ENCODE measurements around the gene GABRP. TPM values are rescaled to one million over a fixed set of nuclear protein-coding genes. Genes with fewer than 3 reads are reported as not detected.
A peak's percentile ranks its signal among the peaks of the same experiment; 100 is the strongest.

The GABRP gene
- total RNA-seq, 1 donor, result under 0.01 TPM

DNA sequence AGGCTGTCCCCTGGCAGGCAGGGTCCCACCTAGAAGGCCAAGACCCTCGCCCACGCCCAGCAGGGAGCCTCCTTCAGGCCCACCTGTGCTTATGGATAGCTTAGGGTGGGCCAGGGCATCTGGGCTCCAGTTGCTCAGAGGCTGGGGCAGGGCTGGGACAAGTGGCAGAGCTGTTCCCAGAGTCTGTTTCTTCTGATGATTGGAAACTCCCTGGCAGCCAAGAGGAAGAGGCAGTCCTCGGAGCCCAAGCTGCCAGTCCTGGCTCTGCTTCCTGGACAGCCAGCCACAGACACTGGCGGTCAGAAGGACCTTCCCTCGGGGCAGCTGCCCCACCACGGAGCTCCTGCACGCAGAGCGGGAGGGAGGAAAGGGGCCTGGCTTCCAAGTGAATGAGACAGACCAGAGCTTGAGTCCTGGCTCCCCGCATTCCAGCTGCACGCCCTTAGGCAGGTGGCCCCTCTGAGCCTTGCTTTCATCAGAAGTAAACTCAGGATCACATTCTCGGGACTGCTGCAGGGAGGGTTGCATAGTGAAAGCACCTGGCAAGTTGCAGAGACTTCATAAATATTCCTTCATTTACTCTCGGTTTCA is 37.9 kb upstream of the GABRP start:
- Histone ChIP-seq H3K9me3 (ENCODE audit: low read depth, low read length) (no peaks in the 10 kb centered on the region), H3K4me3 (ENCODE audit: insufficient read depth, low read length) (peak overlapping the region; percentile 25), H3K4me2 (ENCODE audit: insufficient read depth, low read length) (peak overlapping the region; percentile 75), H3K4me1 (ENCODE audit: insufficient read depth, low read length) (peaks cover 6% of the 10 kb centered on the region), H3K27me3 (ENCODE audit: insufficient read depth, low read length) (peaks cover 6% of the 10 kb centered on the region), H3K36me3 (ENCODE audit: insufficient read depth, low read length) (no peaks in the 10 kb centered on the region), H4K20me1 (ENCODE audit: insufficient read depth, low read length) (no peaks in the 10 kb centered on the region), H3K79me2 (ENCODE audit: insufficient read depth, low read length) (no peaks in the 10 kb centered on the region), H2AFZ (ENCODE audit: low read length) (no peak overlapping the region), H3K27ac (ENCODE audit: low read depth, low read length) (no peak overlapping the region)
- peak; percentile 80 for DNase-seq (ENCODE audit: insufficient read length, low spot score, missing footprints)
- TF ChIP-seq, protein P1, sequence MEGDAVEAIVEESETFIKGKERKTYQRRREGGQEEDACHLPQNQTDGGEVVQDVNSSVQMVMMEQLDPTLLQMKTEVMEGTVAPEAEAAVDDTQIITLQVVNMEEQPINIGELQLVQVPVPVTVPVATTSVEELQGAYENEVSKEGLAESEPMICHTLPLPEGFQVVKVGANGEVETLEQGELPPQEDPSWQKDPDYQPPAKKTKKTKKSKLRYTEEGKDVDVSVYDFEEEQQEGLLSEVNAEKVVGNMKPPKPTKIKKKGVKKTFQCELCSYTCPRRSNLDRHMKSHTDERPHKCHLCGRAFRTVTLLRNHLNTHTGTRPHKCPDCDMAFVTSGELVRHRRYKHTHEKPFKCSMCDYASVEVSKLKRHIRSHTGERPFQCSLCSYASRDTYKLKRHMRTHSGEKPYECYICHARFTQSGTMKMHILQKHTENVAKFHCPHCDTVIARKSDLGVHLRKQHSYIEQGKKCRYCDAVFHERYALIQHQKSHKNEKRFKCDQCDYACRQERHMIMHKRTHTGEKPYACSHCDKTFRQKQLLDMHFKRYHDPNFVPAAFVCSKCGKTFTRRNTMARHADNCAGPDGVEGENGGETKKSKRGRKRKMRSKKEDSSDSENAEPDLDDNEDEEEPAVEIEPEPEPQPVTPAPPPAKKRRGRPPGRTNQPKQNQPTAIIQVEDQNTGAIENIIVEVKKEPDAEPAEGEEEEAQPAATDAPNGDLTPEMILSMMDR (IDR thresholded peaks at IDR 0.05; ENCODE audit: extremely low read depth, low read depth, low read length), result no peak

DNA sequence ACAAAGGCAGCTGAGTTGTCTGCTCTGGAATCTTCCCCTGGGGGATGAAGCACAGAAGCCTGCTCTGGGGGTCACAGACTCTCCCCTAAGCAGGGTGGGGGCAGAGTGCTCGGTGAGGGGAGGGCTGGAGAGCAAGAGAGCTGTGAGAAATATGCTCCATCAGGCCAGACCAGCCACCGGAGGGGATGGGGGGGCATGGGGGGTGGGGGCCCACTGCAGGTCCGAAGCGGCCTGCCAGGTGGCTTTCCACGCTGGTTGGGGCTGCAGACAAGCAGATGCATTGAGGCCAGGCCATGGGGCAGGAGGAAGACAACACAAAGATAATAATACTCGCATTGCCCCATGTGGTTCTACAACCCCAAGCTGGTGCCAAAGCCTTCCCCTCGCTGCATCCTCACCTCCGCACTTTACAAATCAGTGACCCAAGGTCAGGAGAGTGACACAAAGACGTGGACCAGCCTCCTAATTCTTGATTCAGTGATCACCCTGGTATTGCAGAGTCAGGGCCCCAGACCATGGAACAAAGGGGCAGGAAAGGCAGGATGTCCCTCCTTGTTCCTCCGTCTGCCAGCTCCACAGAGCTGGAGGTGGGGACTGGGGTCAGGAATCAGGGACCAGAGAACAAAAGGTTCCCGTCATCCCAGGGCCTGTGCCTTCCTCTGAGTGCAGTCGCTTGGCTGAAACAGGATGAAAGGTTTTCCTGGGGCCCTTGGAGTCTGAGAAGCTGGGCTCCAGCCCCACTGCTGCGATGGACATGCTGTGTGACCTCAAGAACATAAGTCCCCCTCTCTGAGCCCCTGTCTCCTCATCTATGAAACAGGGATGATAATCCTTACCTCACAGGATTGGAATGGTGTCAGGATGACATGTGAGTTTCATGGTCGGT is 37.2 kb upstream of the GABRP start:
- no peak overlapping the region for H2AFZ ChIP-seq (ENCODE audit: low read length)
- H3K4me3 ChIP-seq (ENCODE audit: insufficient read depth, low read length), result no peak overlapping the region
- no peak overlapping the region for H3K27ac ChIP-seq (ENCODE audit: low read depth, low read length)
- H3K79me2 ChIP-seq (ENCODE audit: insufficient read depth, low read length), result no peaks in the 10 kb centered on the region
- no peak for DNase-seq (ENCODE audit: insufficient read length, low spot score, missing footprints)
- TF ChIP-seq, protein P1 (IDR thresholded peaks at IDR 0.05; ENCODE audit: extremely low read depth, low read depth, low read length), result no peak
- no peaks in the 10 kb centered on the region for H3K36me3 ChIP-seq (ENCODE audit: insufficient read depth, low read length)
- H3K4me1 ChIP-seq (ENCODE audit: insufficient read depth, low read length), result peaks cover 6% of the 10 kb centered on the region
- peaks cover 12% of the 10 kb centered on the region for H3K27me3 ChIP-seq (ENCODE audit: insufficient read depth, low read length)
- H4K20me1 ChIP-seq (ENCODE audit: insufficient read depth, low read length), result no peaks in the 10 kb centered on the region
- H3K4me2 ChIP-seq (ENCODE audit: insufficient read depth, low read length), result peak overlapping the region; percentile 66
- no peaks in the 10 kb centered on the region for H3K9me3 ChIP-seq (ENCODE audit: low read depth, low read length)

DNA sequence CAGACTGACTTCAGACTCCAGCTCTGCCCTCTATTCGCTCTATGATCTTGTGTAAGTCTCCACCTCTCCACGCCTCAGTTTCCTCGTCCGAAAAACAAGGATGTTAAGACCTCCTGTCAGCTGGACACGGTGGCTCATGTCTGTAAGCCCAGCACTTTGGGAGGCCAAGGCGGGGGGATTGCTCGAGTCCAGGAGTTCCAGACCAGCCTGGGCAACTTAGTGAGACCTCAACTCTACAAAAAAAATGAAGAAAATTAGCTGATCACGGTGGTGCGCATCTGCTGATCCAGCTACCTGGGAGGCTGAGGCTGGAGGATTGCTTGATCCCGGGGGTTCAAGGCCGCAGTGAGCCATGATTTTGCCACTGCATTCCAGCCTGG is 36.6 kb upstream of the GABRP start:
- Histone ChIP-seq H3K4me1 (ENCODE audit: insufficient read depth, low read length) (peaks cover 6% of the 10 kb centered on the region), H3K4me2 (ENCODE audit: insufficient read depth, low read length) (no peak overlapping the region), H3K79me2 (ENCODE audit: insufficient read depth, low read length) (no peaks in the 10 kb centered on the region), H4K20me1 (ENCODE audit: insufficient read depth, low read length) (no peaks in the 10 kb centered on the region), H2AFZ (ENCODE audit: low read length) (no peak overlapping the region), H3K4me3 (ENCODE audit: insufficient read depth, low read length) (no peak overlapping the region), H3K27ac (ENCODE audit: low read depth, low read length) (no peak overlapping the region), H3K9me3 (ENCODE audit: low read depth, low read length) (no peaks in the 10 kb centered on the region), H3K36me3 (ENCODE audit: insufficient read depth, low read length) (no peaks in the 10 kb centered on the region), H3K27me3 (ENCODE audit: insufficient read depth, low read length) (peaks cover 12% of the 10 kb centered on the region)
- no peak for DNase-seq (ENCODE audit: insufficient read length, low spot score, missing footprints)
- TF ChIP-seq, protein P1 (IDR thresholded peaks at IDR 0.05; ENCODE audit: extremely low read depth, low read depth, low read length), result no peak

DNA sequence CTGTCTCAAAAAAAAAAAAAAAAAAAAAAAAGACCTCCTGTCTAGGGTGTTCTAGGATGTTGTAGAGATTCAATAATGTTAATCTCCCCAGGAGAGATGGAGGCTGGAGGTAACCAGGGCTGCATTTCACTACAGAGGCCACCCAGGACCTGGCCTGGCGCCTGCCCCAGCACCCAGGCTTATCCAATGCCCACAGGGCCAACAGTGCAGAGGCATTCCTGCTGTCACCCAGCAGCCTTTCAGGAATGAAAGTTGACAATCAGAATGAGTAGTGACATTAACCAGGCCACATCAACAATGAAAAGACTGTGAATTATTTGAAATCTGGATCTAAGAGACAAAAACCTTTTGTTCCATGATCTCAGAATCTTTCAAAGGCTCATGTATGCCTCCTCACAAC is 36.2 kb upstream of the GABRP start:
- no peak overlapping the region for H3K27ac ChIP-seq (ENCODE audit: low read depth, low read length)
- H3K4me3 ChIP-seq (ENCODE audit: insufficient read depth, low read length), result no peak overlapping the region
- TF ChIP-seq, protein P1 (IDR thresholded peaks at IDR 0.05; ENCODE audit: extremely low read depth, low read depth, low read length), result no peak
- H2AFZ ChIP-seq (ENCODE audit: low read length), result no peak overlapping the region
- DNase-seq (ENCODE audit: insufficient read length, low spot score, missing footprints), result no peak
- H4K20me1 ChIP-seq (ENCODE audit: insufficient read depth, low read length), result no peaks in the 10 kb centered on the region
- peaks cover 12% of the 10 kb centered on the region for H3K27me3 ChIP-seq (ENCODE audit: insufficient read depth, low read length)
- no peaks in the 10 kb centered on the region for H3K36me3 ChIP-seq (ENCODE audit: insufficient read depth, low read length)
- H3K4me2 ChIP-seq (ENCODE audit: insufficient read depth, low read length), result no peak overlapping the region
- H3K4me1 ChIP-seq (ENCODE audit: insufficient read depth, low read length), result peaks cover 6% of the 10 kb centered on the region
- no peaks in the 10 kb centered on the region for H3K79me2 ChIP-seq (ENCODE audit: insufficient read depth, low read length)
- H3K9me3 ChIP-seq (ENCODE audit: low read depth, low read length), result no peaks in the 10 kb centered on the region
